Mucosa of rectum (tissue), 2 donors: ENCODE measurements around the gene CTSS.

Source experiments
- H3K27ac ChIP-seq, 2 donors: one replicate each; pipeline ENCODE4 v1.7.0; 2013; ENCODE audit warnings: inconsistent platforms in 2 of 2, low read depth in 2 of 2, low read length in 2 of 2
- H3K27me3 ChIP-seq, 2 donors: one replicate each; pipeline ENCODE4 v1.7.0; 2013; ENCODE audit warnings: low read length in 2 of 2; ENCODE audit not compliant: control insufficient read depth in 2 of 2, insufficient read depth in 2 of 2
- H3K36me3 ChIP-seq, 2 donors: one replicate each; pipeline ENCODE4 v1.7.0; 2013; ENCODE audit warnings: low read length in 2 of 2; ENCODE audit not compliant: control insufficient read depth in 2 of 2, insufficient read depth in 2 of 2
- H3K4me1 ChIP-seq, 2 donors: one replicate each; pipeline ENCODE4 v1.7.0; 2013; ENCODE audit warnings: low read length in 2 of 2, mild to moderate bottlenecking in 1 of 2; ENCODE audit not compliant: control insufficient read depth in 2 of 2, insufficient read depth in 2 of 2
- H3K4me3 ChIP-seq, 2 donors: one replicate each; pipeline ENCODE4 v1.7.0; 2013; ENCODE audit warnings: low read length in 2 of 2
- H3K9ac ChIP-seq, 2 donors: one replicate each; pipeline ENCODE4 v1.7.0; 2013; ENCODE audit warnings: low read length in 2 of 2, low read depth in 1 of 2, mild to moderate bottlenecking in 1 of 2
- H3K9me3 ChIP-seq, 2 donors: one replicate each; pipeline ENCODE4 v1.7.0; 2013; ENCODE audit warnings: low read length in 2 of 2; ENCODE audit not compliant: control insufficient read depth in 2 of 2
- donor health status: healthy.
- donor health status: Normal muscosa, but diverticular disease.

Gene CTSS

DNA sequence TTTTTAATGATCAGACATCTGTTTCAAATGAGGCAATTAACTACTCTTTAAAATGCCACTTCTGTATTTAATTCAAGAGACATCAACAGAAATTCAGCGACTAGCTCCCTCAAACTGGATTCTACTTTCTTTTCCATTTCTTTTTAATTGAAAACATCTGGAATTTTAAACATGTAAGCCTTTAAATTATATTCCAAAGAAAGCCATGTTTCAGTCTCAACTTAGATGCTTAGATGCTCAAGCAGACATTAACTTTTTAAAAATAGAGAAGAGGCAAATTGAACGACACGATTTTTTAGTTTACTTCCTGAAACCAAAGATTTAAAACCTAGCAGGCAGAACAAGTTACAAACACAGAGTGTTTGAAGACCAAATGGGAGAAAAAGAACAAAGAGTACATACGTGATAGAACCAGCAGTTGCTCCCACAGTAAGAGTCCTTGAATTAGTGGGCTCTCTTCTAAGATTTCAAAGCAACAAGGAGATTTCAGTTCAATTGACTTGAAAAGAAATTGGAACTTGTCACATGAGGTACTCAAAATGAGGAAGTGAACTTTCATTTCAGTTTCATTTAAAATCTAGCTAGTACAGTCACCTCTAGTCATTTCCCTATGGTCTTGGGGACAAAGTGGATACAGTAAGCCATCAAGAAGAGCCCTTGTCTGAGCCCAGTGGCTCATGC lies at the start of gene CTSS:
Gene CTSS, minus strand, starts transcription at position 483 of the 681 bp plus-strand sequence. CDS start 1,015 bp downstream, outside the sequence.
- Histone ChIP-seq H3K27ac (peak within 1 kb of the TSS; percentile 79 to 94), H3K9me3 (no peaks in the 10 kb centered on the region)

GRCh38 chr1:150813028-150813707 lies 47.6 kb upstream of the CTSS start:
- Histone ChIP-seq H3K9me3 (no peaks in the 10 kb centered on the region), H3K27me3 (no peaks in the 10 kb centered on the region), H3K36me3 (peaks cover 41 to 44% of the 10 kb centered on the region in 2 donors), H3K4me3 (no peak overlapping the region), H3K27ac (no peak overlapping the region), H3K9ac (peak overlapping the region in 1 of 2 donors; percentile 36), H3K4me1 (peaks cover 0 to 23% of the 10 kb centered on the region in 2 donors)

More for the DNA sequence above, at the start of gene CTSS:
- no peaks in the 10 kb centered on the region for H3K27me3 ChIP-seq
- H3K36me3 ChIP-seq: no peaks in the 10 kb centered on the region
- H3K4me1 ChIP-seq: peaks cover 10 to 17% of the 10 kb centered on the region in 2 donors
- peak within 1 kb of the TSS; percentile 70 to 94 for H3K9ac ChIP-seq
- H3K4me3 ChIP-seq: peak within 1 kb of the TSS; percentile 69 to 91

GRCh38 chr1:150810958-150811659 lies 45.5 kb upstream of the CTSS start:
- H3K27me3 ChIP-seq: no peaks in the 10 kb centered on the region
- no peaks in the 10 kb centered on the region for H3K9me3 ChIP-seq
- peaks cover 24 to 26% of the 10 kb centered on the region in 2 donors for H3K36me3 ChIP-seq
- H3K4me3 ChIP-seq: no peak overlapping the region
- peak overlapping the region in 1 of 2 donors; percentile 30 for H3K27ac ChIP-seq
- H3K4me1 ChIP-seq: peaks cover 4 to 27% of the 10 kb centered on the region in 2 donors
- no peak overlapping the region for H3K9ac ChIP-seq

DNA sequence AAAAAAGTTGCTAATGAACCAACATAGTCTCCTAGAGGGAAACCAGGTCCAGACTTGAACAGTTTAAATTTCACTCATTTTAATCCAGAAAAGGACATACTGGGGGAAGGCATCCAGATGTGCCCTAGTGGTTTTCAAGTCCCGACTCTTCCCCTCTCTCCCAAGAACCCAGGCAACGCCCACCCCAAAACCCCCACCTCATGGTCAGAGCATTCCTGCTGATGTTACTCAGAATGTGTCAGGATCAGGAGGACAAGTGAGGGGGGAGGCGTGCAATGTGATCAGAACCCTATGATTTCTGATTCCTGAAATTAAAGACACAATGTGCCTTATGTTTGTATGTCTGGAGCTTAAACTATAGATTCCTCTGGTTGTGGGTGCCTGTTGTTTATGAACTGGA lies 44.1 kb upstream of the CTSS start:
- no peak overlapping the region for H3K27ac ChIP-seq
- peaks cover 4 to 27% of the 10 kb centered on the region in 2 donors for H3K4me1 ChIP-seq
- no peak overlapping the region for H3K9ac ChIP-seq
- H3K27me3 ChIP-seq: no peaks in the 10 kb centered on the region
- H3K9me3 ChIP-seq: no peaks in the 10 kb centered on the region
- no peak overlapping the region for H3K4me3 ChIP-seq
- H3K36me3 ChIP-seq: peaks cover 23% of the 10 kb centered on the region in 2 donors

GRCh38 chr1:150808846-150809245 lies 43.3 kb upstream of the CTSS start:
- H3K27ac ChIP-seq: no peak overlapping the region
- H3K4me1 ChIP-seq: peaks cover 4 to 27% of the 10 kb centered on the region in 2 donors
- H3K27me3 ChIP-seq: no peaks in the 10 kb centered on the region
- H3K9ac ChIP-seq: no peak overlapping the region
- peaks cover 17% of the 10 kb centered on the region in 2 donors for H3K36me3 ChIP-seq
- H3K4me3 ChIP-seq: no peak overlapping the region
- H3K9me3 ChIP-seq: no peaks in the 10 kb centered on the region

DNA sequence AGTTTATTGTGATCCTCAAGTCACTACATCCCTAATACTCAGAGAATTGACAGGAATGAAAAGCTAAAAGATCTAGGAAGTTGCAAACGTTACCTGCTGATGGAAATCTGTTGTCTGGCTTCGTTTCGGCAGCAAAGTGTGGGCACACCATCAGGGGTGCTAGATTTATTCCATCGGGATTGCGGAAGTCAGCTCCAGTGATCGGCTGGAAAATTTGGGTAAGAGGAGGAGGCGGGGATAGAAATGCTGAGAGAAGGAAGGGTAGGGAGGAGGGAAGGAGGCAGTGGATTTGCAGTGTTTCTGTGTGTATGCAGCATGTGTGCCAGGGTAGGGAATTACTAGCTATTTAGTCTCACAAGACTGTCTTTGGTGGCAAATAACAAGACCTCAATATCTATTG lies 42.5 kb upstream of the CTSS start, which contains the start of gene CTSK:
Gene CTSK, minus strand, starts transcription at position 140 of the 400 bp plus-strand sequence. CDS start 1,455 bp downstream, outside the sequence.
- peak within 1 kb of the TSS in 1 of 2 donors; percentile 30 for H3K9ac ChIP-seq
- H3K4me3 ChIP-seq: peak within 1 kb of the TSS; percentile 37 to 53
- no peaks in the 10 kb centered on the region for H3K9me3 ChIP-seq

DNA sequence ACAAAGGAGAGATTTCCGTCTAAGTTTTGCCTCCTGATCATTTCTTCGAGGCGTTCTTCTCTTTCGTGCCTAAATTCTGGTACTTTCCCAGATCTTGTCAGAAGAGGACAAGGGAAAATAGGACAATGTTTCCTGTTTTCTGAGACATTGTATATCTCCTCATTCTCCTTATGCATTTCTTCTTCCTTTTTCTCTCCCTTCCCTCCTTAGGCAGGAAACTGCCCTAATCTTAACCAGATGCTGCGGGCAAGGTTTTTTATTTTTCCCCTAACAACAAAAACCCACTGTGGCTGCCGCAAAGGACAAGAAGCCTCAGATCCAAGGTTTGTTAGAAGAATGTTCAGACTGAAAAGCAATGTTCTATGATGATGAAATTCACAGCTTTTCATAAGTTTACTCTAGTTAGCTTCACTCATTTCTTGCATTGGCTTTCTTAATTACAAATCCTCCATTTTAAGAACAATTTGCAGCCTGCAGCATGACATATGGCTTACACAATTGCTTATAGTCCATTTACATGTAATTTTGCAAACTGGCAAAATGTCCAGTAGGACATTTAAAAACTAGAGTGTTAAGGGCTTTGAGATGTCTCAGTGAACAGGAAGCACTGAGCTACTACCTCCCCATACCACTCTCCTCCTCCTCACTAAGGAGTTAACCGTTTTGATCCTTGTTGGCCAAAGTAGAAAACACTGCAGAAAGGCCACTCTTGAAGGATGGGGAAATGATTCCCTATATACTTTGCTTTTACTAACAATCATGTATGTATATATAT lies 41.9 kb upstream of the CTSS start:
- Histone ChIP-seq H3K4me3 (peak overlapping the region; percentile 37 to 53), H3K36me3 (peaks cover 5 to 7% of the 10 kb centered on the region in 2 donors), H3K9ac (peak overlapping the region in 1 of 2 donors; percentile 30), H3K27ac (peak overlapping the region; percentile 13 to 16), H3K4me1 (peaks cover 4 to 23% of the 10 kb centered on the region in 2 donors), H3K9me3 (no peaks in the 10 kb centered on the region), H3K27me3 (no peaks in the 10 kb centered on the region)

More for the DNA sequence above, 42.5 kb upstream of the CTSS start, which contains the start of gene CTSK:
- Histone ChIP-seq H3K27ac (peak within 1 kb of the TSS; percentile 13 to 16), H3K4me1 (peaks cover 4 to 27% of the 10 kb centered on the region in 2 donors), H3K27me3 (no peaks in the 10 kb centered on the region), H3K36me3 (peaks cover 12% of the 10 kb centered on the region in 2 donors)

GRCh38 chr1:150805899-150806298 lies 40.3 kb upstream of the CTSS start:
- Histone ChIP-seq H3K9me3 (no peaks in the 10 kb centered on the region), H3K36me3 (no peaks in the 10 kb centered on the region), H3K27me3 (no peaks in the 10 kb centered on the region), H3K4me1 (peaks cover 4 to 9% of the 10 kb centered on the region in 2 donors), H3K4me3 (no peak overlapping the region), H3K27ac (no peak overlapping the region), H3K9ac (no peak overlapping the region)

DNA sequence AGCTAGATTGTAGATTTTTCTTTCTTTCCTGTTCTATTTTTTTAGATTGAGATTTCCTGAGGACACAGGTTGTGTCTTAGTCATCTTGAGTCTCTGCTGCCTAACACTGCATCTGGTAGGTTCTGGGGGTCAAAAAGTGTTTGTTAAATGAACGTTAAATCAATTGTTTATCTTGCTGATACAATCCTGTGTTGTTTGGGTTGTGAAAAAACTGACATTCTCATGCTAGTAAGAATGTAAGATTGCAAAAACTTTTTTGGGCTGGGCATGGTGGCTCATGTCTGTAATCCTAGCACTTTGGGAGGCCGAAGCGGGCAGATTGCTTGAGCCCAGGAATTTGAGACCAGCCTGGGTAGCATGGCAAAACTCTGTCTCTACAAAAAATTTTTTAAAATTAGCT lies 39.1 kb upstream of the CTSS start:
- Histone ChIP-seq H3K36me3 (peaks cover 0 to under 1% of the 10 kb centered on the region in 2 donors), H3K9me3 (no peaks in the 10 kb centered on the region), H3K27me3 (no peaks in the 10 kb centered on the region), H3K4me1 (peaks cover 4 to 5% of the 10 kb centered on the region in 2 donors), H3K4me3 (no peak overlapping the region), H3K9ac (no peak overlapping the region), H3K27ac (no peak overlapping the region)
